ENCODE measurements around the gene RASA2.
"Not testable (repeated sequence)": the region's sequence is repeated elsewhere in the genome, so short reads cannot be mapped to it uniquely, and the experiment has no call there.

Gene RASA2

DNA sequence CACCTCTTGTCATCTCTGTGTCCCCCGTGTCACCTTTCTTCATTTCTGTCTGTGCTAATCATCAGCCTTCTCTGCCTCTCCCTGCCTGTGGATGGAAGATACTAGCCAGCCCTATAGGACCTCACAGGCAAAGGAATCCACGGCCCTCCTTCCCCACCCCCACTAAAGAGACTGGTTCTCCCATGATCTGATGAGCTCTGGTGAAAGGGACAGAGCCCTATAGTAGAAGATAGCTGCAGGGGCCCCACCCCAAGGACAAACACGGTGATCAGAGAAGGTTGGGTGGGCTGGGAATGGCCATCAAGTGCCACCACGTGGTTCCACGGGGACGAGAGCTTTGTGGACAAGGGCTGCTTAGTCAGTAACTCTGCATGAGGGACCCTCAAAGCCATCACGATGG lies 27.8 kb upstream of the RASA2 start:
- DNase-seq (ENCODE audit: low spot score), result no peak

DNA sequence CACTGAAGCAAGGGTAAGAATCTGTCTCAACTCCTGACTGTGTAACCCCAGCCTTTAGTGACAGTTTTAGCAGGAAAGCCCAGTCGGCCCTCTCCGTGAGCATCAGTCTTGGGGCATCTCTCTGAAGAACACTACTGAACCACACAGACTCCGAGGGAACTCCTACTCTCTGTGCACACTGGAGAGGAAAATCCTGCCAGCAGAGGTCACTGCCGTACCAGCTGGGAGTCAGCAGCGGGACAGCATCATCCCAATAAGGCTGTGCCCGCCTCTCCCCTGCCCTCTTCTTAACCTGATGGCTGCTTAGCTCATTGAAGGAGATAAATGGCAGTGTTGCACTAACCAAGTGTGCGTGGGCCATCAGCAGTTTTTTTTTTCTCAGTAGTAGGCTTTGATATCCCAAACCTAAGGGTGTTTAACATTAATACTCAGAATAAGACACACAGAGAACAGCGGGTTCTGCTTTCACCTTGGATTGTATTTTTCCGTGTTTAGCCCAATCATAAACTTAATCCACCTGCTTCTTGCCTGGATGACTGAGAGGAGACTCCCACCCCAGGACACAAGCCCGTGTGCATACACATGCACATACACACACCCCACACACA lies 26.6 kb upstream of the RASA2 start:
- peak; percentile 92 for DNase-seq (ENCODE audit: low spot score)

DNA sequence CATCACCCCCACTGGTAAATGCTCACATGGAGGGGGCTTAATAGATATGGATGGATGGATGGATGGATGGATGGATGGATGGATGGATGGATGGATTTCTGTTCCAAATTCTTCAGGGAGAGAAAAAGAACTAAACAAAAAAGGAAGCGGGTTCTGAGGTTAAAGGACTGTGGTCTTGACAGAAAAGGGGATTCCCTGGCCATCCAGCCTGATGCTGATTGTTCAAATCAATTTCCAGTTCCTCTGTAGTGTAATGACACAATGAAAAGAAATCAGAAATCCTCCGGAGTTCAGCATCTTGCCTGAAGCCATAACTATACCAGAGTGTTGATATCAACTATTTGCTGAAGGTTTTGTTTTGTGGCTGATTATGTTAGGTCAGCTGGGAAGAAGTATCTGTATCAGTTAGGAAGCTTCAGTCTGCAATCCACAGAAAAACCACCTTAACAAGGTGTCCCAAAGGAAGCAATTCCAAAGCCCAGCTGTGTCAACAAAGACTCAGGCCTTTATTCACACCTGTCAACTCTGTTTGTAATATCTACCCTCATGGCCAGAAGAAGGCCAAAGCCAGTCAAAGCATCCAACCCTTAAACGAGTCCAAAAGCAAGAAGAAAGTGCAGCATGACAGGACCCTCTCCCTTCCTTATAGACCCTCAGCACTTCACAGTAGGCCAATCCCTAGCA lies 24.5 kb upstream of the RASA2 start:
- no peak for DNase-seq (ENCODE audit: low spot score)

DNA sequence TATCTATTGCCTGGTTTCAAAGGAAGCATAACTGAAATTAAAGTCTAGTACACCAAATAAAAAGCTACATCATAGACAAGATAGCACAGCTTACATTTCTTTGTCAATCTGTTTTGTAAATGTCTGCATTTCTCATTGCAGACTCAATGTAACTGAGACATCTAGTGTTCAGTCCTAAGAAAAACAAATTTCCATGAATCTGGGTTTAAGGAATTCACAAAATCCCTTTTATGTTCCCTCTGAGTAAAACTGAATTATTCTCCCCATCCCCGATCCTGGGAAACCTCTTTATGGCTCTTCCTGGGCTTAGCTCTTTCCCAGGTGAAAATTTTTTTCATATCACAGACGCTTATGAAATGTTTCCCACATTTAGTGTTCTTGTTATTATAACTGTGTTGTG lies 21.6 kb upstream of the RASA2 start:
- DNase-seq (ENCODE audit: low spot score), result no peak

DNA sequence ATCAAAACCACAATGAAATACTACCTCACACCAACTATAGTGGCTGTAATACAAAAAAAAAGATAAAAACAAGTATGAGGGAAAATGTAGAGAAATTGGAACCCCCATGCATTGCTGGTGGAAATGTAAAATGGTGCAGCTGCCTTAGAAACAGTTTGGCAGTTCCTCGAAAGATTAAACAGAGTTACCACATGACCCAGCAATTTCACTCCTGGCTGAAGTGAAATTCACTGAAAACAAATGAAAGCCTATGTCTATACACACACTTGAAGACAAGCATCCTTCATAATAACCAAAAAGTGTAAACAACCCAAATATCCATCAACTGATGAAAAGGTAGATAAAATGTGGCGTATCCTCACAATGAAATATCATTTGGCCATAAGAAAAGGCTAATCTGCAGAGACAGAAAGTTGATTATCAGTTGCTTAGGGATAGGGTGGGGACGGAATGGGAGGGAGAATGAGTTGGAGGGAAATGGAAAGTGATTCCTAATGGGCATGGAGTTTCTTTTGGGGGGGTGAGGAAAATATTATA lies 20.1 kb upstream of the RASA2 start:
- DNase-seq (ENCODE audit: low spot score), result no peak

DNA sequence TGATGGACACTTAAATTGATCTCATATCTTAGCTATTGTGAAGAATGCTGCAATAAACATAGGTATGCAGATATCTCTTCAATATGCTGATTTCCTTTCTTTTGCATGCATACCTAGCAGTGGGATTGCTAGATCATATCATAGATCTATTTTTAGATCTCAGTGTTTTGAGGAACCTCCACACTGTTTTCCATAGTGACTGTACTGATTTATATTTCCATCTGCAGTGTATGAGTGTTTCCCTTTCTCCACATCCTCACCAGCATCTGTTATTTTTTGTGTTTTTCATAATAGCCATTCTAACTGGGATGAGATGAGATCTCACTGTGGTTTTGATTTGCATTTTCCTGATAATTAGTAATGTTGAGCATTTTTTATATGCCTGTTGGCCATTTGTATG lies 17.1 kb upstream of the RASA2 start:
- DNase-seq (ENCODE audit: low spot score), result no peak

DNA sequence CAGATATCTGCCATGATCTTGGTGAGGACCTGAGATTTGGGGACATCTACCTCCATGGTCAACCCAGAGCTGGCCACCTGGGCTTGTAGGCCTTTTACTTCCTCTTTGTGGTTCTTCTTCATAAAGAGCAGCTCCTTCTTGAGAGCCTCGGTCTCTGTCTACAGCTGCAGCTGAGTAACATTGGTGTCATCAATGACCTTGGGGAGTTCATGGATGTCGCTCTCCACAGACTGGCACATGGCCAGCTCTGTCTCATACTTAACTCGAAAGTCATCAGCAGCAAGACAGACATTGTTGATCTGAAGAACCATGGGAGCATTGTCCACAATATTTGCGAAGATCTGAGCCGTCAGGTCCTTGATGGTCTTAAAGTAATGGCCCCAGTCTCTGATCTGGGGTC lies 15.7 kb upstream of the RASA2 start:
- DNase-seq (ENCODE audit: low spot score), result no peak

DNA sequence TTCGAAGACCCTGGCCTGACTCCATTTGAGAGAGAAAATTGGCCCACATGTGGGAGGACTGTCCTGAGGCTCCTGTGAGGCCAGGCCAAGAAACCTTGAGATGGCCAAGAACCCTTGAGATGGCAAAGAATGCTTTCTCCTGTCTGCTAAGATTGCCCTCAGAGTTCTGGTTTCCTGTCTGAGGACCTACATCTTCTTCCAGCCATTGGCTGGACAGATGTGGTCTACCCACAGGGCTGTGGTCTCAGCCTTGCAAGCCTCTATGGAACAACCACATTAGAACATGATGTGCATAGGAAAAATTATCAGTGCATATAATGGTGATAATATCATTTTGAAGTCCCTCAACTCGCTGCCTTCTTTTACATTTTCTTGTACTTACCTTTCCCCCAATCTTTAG lies 10.8 kb upstream of the RASA2 start:
- no peak for DNase-seq (ENCODE audit: low spot score)

DNA sequence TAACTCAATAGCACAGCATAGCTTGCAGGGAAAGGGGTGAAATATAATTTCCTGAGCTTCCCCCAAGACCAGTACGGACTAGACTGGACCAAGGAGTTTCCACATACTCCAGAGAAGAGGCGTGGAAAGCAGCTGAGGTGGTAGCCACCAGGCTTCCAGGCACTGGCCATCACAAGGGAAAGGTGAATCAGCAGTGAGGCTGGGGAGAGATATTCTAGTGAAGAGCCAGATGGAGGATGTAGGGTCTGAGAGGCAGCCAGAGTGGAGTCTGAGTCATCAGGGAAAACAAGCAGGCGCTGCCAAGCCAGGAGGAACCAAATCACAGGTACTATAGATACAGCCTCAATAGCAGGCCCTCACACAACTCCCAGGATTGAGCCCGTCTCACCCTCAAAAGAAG lies 9.6 kb upstream of the RASA2 start:
- DNase-seq (ENCODE audit: low spot score), result no peak

DNA sequence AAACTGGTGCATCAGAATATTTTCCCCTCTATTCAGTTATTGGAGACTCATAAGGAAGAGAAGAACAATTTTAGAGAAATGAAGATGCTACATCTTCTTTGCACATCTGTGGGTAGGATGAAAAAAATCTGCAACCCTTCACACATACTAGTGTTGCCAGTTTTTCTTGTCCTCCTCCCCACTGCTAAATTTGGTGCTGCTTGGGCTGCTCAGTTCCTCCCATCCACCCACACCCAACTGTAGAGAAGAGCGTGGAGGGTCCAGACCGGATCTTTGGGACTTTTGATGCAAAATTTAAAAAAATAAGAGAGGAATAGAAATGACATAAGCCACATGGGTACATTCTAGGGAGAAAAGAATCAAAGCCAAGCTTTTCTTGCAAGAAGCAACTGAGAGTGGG lies 8.7 kb upstream of the RASA2 start:
- DNase-seq (ENCODE audit: low spot score), result no peak

DNA sequence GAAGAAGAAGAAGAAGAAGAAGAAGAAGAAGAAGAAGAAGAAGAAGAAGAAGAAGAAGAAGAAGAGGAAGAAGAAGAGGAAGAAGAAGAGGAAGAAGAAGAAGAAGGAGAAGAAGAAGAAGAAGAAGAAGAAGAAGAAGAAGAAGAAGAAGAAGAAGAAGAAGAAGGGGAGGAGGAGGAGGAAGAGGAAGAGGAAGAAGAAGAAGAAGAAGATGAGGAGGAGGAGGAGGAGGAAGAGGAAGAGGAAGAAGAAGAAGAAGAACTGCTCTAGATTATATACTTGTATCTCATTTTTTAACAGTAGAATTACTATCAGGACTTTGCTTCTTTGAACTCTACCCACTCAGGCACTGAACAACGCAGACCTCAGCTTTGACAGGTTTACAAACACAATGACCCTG lies 8.0 kb upstream of the RASA2 start:
- not testable (repeated sequence) for DNase-seq (ENCODE audit: low spot score)

DNA sequence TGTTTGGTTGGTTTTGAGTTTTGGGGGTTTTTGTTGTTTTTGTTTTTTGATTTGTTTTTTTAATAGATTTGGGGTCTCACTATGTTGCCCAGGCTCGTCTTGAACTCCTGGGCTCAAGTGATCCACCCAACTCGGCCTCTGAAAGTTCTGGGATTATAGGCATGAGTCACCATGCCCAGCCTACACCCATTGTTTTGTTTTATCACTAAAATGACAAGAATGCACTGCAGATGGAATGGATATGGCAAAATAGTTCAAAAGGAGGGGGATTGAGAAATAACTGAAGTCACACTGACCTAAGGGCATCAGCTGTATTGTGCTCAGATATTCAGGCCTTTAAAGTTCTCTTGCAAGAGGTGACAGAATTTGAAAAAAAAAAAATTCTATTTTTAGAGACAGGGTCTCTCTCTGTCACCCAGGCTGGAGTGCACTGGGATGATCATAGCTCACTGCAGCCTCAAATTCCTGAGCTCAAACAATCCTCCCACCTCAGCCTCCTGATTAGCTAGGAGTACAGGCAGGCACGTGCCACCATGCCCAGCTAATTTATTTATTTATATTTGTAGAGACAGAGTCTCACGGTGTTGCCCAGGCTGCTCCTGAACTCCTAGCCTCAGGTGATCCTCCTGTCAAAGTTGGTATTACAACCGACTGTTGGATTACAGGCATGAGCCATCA lies 4.4 kb upstream of the RASA2 start:
- no peak for DNase-seq (ENCODE audit: low spot score)

DNA sequence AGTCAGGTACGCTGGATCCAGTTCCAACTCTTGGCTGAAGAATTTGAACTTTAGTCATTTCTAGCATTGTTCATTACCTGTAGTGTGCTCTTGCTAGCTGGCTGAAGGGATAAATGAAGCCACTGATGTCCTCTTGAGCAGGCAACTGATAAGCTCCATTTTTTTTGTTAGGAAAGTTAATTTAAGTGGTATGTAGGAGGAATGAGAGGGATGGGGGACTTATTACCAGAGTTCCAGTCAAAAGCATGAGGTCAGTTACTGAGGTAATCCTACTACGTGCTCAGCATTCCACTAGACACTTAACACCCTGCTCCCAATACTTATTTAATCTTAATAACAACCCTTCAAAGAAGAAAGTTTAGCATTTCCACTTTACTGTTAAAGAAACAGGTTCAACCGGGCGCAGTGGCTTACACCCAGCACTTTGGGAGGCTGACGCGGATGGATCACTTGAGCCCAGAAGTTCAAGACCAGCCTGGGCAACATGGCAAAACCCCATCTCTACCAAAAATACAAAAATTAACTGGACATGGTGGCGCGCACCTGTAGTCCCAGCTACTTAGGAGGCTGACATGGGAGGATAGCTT lies 2.0 kb upstream of the RASA2 start:
- no peak for DNase-seq (ENCODE audit: low spot score)

DNA sequence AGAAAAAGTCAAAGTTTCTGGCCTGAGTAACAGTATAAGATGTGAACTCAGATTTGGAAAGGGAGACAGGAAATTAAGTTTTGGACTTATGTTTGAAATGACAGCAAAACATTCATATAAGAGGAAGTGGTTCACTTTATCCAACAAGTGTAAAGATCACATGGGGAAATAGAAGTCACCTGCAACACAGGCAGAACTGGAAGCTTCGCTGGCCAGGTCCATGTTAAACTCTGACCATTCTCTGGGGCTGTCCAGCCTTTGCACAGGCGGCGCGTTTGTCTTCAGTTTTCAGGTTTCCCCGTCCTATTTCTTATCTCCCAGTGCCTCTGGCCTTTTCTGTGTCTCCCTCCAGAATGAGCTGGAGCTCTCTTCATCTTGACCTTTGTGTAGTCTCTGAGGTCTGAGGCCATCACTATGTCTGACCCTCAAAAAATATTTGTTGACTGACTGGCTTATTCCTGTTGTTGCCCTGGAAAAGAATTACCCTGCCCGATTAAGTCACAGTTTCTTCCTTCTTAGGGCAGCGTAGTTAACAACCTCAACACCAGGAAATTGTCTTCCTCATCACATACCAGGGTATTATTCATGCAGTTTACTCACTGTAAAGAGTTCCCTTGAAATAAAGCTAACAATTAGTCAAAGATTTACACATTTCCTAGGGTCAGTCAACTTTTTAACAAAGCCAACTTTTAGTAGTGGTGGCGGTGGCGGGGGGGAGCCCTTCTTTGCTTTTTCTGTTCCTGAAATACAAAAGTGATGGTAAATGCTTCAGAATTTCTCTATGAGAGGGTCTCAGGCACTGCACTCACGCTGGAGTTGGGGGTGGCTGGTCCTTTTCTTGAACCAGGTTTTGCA lies 959 bp upstream of the RASA2 start:
- no peak for DNase-seq (ENCODE audit: low spot score)

DNA sequence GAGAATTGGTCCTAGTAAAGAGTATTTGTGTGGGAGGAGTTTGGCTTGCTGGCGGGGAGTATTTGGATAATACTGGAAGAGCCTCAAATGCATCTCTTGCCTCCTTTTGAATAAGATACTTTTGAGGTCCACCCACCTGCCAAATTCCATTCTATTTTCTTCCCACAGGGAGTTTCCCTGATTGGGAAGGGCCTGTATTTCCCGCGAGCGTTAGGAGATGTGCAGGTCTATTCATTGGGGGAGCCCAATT lies 406 bp upstream of the RASA2 start:
- DNase-seq (ENCODE audit: low spot score), result no peak

DNA sequence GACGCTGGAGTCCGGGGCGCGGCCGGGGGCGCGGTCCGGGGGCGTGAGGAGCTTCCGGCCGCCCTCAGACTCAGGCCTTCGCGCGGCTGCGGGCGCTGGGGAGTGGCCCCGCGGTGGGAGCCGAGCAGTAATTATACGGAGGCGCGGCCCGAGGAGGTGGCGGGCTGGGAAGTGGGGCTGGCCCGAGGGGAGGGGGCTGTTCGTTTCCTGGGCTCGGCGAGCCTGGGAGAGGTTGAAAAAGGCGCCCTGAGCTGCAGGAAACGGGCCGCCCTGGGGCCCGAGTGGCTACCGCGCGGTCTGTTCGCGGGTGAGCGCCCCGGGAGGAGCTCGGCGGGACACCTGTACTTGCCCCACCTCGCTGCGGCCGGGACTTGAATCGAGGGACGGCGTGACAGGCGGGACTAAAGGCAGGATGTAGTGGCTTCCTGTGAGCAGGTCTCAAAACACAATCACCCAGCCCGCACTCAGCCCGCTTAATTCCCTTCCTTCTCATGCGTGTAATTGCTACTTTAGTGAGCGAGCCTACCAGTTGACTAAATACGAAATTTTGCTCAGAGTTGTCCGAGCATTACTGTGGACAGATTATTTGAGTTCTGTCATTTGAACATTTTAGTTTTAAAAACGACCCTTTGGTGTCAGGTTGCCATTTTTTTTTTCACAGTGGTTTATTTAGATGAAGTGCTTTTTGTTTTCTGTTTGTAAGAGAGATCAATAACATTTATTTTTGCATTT lies 860 bp downstream of the RASA2 start:
- DNase-seq (ENCODE audit: low spot score), result peak; percentile 63

DNA sequence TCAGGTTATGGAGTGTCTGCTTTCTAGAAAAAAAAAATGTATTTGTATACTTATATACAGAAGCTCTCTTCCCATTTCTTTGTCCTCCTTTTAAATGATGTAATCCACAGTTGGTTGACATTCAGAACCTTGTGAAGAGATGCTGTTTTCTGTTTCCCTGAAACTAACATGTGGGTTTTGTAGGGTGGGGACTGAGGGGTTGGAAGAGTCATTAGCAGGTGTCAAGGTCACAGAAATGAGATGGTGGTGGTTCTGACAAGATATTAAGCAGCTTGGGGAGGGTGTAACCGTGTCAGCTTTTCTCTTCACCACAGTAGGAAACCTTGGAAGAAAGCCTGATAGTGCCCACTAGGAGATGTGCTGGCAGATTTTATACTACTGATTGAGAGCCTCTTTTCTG lies 2.4 kb downstream of the RASA2 start:
- DNase-seq (ENCODE audit: low spot score), result no peak

DNA sequence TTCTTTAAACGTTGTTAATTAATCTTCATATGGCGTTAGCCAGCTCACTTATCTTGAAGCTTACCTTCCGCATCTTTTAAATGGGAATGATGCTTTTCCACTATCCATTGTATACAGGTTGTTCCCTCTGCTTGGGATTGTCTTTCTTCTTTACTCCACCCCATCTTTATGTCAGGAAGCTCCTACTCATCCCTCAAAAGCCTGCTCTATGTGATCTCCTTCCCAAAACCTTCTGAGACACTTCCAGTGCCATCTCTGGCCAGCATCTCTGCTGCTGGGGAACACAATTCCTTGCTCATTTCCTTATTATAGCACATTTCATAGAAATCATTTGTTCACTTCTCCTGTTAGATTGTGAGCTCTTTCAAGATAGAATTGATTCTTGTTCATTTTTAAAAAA lies 4.3 kb downstream of the RASA2 start:
- DNase-seq (ENCODE audit: low spot score), result no peak

DNA sequence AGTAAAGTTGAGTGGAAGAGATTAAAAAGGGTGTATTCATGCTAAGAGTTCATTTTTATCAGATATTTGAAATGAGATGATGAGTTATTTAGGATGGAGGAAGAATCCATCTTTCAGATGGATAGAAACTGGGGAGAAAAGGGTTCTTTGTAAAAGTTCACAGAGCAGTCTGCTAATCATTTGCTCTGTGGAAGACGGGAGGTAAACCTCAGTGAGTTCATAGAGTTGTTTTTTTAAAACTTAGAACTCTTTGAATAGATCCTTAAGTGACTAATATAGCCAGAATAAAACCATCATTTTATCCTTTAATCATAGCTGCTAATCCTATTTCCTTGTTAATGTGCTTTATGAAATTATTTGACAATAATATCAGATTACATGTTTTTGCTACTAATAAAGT lies 5.1 kb downstream of the RASA2 start:
- DNase-seq (ENCODE audit: low spot score), result no peak

DNA sequence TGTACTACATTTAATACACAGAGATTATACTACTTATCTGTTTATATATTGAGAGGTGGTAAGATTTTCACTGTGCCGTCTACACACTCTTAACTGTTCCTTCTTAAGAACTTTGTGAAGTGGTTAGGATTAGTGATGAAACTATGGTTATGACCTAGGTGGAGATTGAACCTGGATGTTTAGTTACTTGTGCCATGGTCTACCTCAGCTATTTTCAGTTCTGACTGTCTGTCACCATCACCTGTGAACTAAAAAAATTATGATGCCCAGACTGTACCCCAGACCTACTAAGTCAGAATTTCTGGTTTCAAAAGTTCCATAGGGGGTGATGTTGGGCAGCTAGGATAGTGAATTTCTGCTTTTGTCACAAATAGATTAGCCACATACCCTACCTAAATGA lies 6.4 kb downstream of the RASA2 start:
- DNase-seq (ENCODE audit: low spot score), result no peak

DNA sequence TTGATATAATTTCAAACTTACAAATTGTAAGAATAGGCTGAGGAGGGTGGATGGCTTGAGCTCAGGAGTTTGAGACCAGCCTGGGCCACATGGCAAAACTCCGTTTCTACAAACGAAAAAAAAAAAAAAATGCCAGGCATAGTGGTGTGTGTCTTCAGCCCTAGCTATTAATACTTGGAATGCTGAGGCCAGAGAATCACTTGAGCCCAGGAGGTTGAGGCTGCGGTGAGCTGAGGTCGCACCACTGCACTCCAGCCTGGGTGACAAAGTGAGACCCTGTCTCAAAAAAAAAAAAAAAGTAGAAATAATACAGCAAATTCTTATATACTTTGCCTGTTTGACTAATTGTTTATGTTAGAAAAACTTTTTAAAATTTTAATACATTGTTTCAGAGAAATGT lies 10.8 kb downstream of the RASA2 start:
- not testable (repeated sequence) for DNase-seq (ENCODE audit: low spot score)

Measured in Ammon's horn (tissue), 1 donor.